GM15510 (cell line): ENCODE results near the gene DLGAP4.

Experiments
- POLR2A ChIP-seq: IDR thresholded peaks from 3 replicates; pipeline ENCODE4 v1.6.1; 2011; ENCODE audit warnings: borderline replicate concordance; ENCODE audit not compliant: insufficient read length; ENCODE audit errors: extremely low read depth

DLGAP4 gene

DNA sequence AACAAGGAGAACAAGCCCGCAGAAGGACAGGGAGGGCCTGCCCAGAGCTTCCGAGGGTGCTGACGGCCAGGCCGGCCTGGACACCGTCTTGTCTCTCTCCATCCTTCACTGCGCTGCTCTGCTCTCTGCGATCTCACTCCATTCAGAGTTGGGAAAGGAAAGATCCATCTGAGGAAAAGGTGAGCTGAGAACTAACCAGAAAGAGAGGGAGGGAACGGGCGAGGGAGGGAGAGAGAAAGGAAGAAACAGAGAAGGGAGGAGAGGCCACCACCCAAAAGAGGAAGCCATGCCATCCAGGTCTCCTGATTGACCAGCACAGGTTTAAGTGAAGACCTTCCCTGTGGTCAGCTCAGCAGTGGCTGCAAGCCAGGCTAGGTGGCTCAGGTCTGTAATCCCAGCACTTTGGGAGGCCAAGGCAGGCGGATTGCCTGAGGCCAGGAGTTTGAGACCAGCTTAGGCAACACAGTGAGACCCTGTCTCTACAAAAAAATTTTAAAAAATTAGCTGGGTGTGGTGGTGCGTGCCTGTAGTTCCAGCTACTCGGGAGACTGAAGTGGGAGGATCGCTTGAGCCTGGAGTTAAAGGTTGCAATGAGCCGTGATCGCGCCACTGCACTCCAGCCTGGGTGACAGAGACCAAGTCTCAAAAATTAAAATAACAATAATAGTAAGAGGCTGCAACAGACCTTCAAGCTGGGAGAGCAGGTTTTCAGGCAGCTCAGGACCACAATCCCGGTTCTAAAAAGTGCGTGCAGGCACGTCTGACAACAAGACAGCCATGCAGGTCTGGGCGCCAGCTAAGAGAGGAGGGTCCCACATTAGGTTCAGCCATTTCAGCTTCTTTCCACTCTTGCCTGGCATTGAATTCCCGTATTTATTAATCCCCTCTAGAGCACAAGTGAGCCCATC is 34.2 kb upstream of the DLGAP4 start:
- no peak for TF ChIP-seq POLR2A

DNA sequence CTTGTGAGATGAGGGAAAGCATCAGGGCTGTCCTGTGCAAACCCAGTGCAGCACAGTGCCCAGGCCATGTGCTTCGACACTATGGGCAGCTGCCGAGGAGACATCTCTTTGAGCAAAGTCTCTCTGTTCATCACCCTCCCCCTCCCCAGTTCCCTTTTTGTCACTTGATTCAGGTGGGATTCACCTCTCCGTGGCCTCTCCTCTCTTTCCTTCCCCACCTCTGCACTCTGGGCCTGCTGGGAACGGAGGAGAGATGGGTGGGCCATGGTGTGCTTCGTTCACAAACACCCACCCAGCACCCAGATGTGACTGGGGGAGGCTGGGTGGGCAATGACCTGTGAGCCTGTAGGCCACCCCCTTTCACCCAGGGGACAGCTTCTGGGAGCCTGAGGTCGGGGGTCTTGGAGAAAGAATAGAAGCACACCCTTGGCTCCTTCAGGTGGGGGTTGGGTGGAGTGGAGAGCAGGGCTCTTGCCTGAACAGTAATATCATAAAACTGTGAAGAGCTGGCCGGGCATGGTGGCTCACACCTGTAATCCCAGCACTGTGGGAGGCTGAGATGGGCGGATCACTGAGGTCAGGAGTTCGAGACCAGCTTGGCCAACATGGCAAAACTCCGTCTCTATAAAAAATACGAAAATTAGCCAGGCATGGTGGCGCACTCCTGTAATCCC is 33.5 kb upstream of the DLGAP4 start:
- no peak for TF ChIP-seq POLR2A

DNA sequence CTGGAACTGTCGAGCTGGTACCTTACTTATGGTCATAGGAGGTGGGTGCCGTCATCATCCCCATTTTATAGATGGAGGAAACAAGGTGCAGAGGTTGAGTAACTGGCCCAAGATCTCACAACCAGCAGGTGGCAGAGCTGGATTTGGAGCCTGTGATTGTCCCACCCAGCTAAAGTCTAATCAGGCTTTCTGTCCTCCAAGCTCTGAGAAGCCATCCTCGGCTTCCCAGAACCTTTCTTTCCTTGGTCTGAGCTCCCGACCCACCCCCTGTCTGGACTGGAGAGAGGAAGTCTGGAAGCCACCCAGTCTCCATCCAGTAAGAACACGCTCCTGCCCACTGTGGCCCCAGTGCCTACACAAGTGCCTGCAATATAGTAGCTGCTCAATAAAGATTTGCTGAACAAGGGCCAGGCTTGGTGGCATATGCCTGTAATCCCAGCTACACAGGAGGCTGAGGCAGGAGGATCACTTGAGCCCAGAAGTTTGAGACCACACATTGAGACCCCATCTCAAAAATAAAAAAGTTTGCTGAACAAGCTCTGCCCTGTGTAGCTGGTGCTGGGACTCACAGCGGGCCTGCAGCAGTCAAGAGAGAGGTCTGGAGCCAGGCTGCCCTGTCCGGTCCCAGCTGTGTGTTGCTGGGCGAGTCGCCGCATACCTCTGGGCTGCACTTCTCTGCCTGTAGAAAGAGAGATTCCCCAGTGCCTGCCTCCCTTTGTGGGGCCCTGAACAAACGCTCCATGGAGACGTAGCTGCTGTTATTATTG is 32.5 kb upstream of the DLGAP4 start:
- no peak for TF ChIP-seq POLR2A

DNA sequence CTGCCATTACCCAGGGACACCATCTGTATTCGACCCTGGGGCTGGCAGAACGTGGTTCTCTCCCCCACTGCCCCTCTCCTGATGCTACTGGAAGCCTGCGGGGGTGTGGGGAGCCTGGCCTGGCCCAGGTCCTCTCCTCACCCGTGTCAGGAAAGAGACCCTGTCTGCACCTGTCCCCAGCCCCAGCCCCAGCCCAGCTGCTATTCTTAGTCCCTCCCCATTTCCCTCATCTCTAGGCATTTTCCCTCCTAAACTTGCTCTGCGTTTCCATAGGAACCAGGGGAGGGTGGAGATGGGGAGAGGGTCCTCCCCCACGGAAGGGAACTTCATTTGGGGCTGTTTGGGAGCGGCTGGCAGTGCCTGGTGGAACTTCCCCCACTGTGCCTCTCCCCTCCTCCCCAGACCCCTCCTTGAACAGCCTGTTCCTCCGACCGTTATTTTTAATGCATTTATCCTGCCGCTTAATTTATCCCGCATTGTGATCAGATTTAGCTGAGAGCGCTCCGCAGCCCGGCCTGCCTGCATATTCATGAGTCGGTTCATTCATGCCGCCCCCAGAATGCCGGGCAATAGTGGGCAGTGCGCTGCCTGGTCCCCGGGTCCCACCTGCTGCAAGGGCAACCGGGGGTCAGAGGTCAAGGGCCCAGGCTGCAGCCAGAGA is 31.8 kb upstream of the DLGAP4 start:
- no peak for TF ChIP-seq POLR2A

DNA sequence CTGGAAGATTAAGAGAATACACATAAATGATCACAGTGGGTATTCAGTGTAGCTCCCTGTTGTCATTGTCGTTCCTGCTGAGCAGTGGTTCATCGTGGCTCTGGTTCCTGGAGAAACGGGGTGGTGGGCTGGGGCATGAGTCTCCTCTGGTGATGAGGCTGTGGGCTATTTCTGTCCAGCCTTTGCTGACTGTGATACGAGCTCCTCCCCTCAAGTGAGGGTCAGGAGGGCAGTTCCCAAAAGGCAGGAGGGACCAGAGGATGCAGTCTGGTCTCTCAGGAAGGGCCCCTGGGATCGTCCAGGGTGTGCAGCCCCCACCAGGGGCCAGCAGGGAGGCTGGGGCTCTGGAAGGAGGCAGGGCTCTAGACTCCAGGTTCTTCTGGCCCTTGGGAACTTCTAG is 31.1 kb upstream of the DLGAP4 start:
- no peak for TF ChIP-seq POLR2A

DNA sequence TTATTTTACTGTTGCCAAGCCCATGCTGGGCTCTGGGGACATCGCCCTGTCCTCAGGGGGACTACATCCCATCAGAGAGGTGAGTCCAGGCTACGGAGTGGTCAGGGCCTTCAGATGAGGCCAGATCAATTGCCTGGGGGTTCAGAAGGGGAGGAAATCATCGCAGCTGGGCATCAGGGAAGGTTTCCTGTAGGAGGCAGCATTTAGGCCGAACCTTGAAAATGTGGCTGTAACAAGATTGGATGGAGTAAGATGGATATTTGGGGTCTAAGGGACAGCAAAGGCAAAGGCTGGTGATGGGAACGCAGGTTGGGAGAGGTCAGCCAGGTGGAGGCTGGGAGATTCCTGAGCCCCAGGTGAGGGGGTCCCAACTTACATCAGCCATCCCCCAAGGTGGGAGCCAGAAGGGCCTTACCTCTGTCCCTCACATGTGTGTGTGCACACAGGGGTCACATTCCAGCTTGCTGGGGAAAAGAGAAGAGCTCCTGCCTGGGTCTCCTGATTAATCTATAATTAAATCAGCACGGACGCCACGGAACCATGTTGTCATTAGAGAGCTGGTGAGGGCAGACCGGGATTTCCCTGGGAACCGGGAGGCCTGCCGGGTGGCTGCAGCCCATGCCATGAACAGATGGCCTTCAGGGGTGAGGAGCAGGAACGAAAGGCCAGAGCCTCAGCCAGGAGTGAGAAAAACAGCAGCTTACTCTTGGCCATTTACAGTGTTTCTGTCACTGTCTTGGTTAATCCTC is 30.5 kb upstream of the DLGAP4 start:
- no peak for TF ChIP-seq POLR2A

DNA sequence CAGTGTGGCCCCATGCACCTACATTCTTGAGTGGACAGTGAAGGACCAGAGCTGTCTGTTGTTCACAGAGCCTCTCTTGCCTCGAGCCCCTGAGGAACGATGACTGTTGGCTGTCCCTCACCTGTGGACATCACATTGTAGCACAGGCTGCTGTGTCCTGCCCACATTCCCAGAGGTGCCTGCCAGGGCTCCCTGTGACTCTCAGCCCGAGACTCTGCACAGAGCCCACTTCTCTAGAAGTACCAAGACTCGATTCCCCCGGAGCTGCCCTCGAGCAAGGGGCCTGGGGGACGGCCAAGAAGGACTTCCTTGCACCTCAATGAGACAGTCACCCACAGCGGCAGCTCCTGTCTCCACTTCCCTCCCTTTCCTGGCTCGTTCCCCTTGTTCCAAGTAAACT is 28.6 kb upstream of the DLGAP4 start:
- no peak for TF ChIP-seq POLR2A

DNA sequence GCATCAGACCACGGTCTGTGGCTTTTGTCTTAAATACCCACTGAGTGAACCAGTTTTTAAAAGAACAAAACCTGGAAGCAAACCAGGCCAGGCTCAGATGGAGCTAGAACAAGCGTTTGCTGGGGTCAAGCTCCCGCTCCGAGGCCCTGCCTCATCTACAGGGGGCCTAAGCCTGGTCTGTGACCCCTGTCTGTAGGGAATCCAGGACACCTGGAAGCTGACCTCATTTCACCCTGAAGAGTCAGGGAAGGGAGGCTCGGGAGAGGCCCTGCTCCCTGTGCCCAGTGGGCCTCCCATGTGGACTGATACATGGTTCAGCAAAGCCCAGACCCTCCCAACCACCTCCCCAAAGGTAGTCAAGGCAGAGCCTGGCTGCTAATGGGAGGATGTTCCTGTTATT is 26.8 kb upstream of the DLGAP4 start:
- TF ChIP-seq POLR2A: no peak

DNA sequence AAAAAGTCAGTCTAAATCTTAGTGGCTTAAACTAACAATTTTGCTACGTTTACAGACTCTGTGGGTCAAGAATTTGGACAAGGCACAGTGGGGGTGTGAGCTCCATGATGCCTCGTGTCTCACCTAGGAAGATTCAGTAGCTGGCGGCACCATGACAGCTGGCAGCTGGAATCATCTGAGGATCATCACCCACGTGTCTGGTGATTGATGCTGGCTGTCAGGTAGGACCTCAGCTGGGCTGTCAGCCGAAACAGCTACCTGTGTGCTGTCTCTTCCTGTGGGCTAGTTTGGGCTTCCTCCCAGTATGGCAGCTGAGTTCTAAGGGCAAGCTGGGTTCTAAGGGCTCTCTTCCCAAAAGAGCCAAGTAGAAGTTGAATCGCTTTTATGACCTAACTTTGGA is 26.4 kb upstream of the DLGAP4 start:
- TF ChIP-seq POLR2A: no peak

DNA sequence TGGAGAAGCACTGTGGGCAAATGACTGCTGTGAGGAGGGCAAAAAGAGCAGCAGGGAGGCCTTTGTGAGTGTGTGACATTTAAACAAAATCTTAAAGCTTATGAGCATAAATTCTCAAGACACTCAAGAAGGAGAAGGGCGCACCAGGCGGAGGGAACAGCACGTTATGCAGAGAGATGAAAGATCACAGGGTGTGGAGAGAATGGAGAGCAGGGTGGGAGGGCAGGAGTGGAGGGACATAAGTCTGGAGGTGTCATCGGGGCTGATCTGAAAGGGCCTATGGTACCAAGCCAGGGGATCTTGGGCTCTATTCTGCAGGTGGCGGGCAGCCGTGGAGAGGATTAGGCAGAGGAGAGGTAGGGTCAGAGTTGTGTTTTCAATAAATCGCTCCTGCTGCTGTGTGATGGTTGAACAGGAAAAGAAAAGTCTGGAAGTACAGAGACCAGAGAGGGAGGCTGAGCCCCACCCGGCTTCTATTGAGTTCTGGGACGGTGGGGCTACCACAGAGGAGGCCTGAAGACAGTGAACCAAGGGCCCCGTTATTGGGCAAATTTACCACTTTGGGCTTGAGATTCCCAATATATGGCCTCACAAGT is 24.3 kb upstream of the DLGAP4 start:
- TF ChIP-seq POLR2A: no peak

DNA sequence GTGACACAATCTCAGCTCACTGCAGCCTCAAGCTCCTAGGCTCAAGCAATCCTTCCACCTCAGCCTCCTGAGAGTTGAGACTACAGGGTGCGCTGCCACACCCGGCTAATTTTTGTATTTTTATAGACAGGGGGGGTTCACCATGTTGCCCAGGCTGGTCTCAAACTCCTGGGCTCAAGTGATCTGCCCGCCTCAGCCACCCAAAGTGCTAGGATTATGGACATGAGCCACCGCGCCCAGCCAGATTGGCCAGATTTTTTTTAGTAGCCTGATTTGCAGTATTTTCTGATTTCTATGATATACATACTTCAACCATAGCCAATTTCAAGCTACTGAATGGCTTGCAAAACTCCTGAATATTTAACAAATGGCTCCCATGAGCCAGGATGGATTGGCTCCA is 21.4 kb upstream of the DLGAP4 start:
- TF ChIP-seq POLR2A: no peak

DNA sequence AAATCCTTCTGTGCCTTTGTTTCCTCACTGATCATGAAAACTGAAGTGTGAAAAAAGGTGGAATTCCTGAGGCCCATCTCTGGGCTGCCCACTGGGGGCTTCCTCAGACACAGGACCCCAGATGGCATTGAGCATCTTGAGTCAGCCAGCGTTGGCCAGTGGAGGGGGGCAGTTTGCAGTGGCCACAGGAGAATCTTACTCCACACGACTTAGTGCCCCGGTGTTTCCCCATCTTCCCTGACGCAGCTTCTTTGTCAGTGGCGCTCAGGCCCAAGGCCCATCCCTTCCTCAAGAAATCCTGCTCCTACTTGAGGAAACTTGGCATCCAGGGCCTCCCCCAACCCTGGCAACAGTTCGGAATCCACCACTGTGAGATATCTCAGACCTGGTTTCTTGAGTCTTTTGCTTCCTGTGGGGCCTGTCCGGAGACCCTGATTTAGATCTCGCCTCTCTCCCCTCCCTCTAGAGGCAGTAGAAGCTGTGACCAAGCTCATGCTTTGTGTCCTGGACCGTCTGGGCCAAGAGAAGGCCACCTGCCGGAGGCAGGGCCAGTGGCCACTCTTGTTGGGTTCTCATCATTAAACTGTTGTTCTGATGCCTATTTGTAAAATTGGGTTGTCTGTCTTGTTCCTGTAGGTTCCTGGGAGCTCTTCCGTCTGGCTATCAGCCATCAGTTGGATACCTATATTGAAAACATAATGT is 20.2 kb upstream of the DLGAP4 start:
- TF ChIP-seq POLR2A: no peak

DNA sequence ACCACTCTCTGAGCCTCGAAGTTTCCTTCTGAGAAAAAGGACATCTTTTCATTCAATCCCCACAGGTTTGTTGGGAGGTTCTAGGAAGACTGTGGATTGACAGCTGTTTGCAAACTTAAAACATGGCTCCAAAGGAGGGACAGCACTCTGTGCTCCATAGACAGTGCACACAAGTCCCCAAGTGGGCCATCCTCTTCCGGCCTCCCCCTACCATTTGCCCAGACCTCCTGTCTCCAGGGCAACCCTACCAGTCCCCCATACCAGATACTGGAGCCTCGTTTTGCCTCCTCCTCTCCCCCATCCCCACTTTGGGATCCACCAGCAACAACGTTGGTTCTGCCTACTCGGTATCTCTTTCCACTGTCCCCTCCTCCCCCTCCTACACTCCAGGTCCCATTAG is 8.5 kb upstream of the DLGAP4 start:
- TF ChIP-seq POLR2A: no peak
